NCI-H460 (cell line): Measurements from ENCODE around the gene RFPL3. TPM values are rescaled to one million over a fixed set of nuclear protein-coding genes. Genes with fewer than 3 reads are reported as not detected.
"Not testable (repeated sequence)": the region's sequence is repeated elsewhere in the genome, so short reads cannot be mapped to it uniquely, and the experiment has no call there.

Experiments used
- DNase-seq: peaks from one replicate; pipeline ENCODE4 v3.0.0-alpha.2; 2016; ENCODE audit warnings: low read depth; ENCODE audit errors: extremely low read depth
- polyA plus RNA-seq: library from polyadenylated mRNA; depleted of rRNA; stranded (reverse); fragments of >200 nt; gene quantifications from 2 replicates; pipeline ENCODE4 v1.2.3, GENCODE V29; 2014; cell fraction: nucleus; rRNA removed
- total RNA-seq: library from RNA; depleted of rRNA; stranded (reverse); fragments of >200 nt; shearing (Covaris generic); gene quantifications from 2 replicates; pipeline ENCODE4 v1.2.3, GENCODE V29; 2014; rRNA removed

RFPL3 gene
- total RNA-seq, result not detected in 2 replicates
- polyA plus RNA-seq, result not detected in 2 replicates

GRCh38 chr22:32357567-32357966 is at the start of gene RFPL3:
RFPL3 (plus strand) TSS chr22:32357867; CDS start chr22:32358072, 205 bp downstream.
- DNase-seq, result not testable (repeated sequence)

- no peak for DNase-seq
Observed at GRCh38 chr22:32308191-32308590, 49.5 kb upstream of the RFPL3 start.

DNA sequence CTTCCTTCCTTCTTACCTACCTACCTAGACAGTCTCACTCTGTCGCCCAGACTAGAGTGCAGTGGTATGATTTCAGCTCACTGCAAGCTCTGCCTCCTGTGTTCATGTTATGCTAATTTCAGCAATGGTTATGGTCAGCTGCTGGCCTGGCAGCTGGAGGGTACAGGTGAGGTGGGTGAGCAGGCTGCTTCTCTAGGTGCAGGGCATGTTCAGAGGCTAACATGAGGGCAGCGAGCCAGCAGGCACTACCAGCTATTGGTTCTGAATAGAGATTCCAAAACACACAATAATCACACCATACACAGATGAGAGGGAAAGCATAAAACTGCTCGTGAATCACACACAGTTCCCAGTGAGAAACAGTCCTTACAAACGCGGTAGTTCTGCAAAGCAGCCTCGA is 48.7 kb upstream of the RFPL3 start:
- DNase-seq, result no peak

- no peak for DNase-seq
Observed at GRCh38 chr22:32309585-32310251, 47.9 kb upstream of the RFPL3 start.

DNA sequence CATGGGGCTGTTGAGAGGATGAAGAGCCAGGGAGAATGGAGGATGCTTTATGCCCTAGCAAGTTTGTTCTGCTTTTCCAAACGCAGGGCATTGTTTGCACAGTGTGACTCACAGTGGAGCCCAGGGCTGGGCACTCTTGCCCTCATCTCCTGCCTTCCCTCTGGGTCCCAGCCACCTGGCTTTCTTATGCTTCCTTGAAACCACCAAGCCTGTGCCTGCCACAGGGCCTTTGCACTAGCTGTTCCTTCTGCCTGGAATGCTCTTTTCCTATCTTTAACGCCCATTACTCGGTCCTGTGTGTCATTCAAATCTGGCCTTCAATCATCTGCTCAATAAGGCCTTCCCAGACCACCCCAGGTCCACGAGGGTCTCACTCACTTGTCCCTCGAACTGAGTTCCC is 46.9 kb upstream of the RFPL3 start:
- DNase-seq, result no peak

DNA sequence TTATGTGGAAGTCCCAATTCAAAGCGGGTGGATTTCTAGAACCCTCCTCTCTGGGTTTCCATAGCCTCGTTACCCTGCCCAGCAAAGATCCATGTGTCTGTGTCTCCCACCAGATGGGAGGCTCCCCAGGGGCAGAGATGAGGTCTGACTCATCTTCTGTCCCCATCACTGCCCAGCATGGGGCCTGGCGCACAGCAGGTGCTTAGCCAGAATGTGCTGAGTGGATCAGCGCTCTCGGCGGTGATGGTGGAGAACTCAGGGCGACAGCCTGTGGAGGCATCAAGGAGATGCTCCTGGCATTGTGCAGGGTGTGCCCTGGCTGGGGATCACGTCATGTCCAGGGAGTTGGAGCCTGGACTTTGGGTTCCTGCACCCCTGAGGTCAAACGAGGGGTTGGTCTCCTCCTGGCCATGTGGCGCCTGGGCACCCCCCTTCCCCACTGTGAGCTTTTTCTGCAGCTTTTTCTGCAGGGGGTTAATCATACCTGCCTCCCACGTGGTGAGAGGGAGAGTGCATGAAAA is 46.1 kb upstream of the RFPL3 start:
- DNase-seq, result no peak

DNA sequence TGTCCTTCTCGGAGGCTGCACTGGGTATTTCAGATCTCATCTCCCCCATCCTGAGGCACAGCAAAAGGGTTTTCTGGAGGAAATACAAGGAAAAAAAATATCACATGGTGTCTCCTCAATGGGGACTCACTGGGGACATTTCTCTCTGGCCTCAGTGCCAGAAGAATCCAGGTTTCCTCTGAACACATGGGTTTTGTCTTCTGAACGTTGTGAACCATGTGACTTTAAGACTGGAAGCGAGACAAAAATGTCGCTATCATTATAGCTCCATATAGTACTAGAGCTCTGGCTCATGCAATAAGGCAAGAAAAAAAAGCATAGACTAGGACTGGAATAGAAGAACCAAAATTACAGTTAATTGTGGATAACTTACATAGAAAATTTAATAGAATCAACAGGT is 44.9 kb upstream of the RFPL3 start:
- no peak for DNase-seq

DNA sequence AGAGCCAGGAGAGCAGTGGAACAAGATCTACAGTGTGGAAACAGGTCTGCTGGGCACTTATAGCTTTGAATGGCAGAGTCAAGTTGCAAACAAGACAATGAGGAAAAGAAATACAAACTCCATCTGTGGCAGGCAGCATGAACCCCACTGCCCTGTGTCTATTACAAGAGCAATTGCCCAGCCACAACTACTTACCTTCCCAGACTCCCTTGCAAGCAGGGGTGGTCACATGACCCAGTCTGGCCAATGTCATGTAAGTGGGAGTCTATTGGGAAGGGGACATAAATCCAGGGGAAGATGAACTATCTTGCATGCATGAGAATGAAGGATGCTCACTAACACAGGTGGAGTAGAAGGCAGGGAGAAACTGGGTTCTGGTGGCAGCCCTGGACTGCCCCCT is 44.1 kb upstream of the RFPL3 start:
- DNase-seq, result no peak

DNA sequence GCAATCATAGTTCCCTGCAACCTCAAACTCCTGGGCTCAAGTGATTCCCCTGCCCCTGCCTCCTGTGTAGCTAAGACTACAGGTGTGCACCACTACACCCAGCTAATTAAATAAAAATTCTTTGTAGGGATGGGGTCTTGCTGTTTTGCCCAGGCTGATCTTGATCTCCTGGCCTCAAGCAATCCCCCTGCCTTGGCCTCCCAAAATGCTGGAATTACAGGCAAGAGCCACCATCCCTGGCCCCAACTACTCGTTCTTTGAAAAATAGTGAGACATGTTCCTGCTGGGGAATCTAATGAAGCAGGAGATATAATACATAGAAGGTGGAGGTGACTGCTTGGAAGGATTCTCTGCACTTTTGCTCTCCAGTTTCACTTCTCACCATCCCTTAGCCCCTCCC is 40.1 kb upstream of the RFPL3 start:
- DNase-seq, result no peak

- DNase-seq, result no peak
Observed at GRCh38 chr22:32318361-32318760, 39.3 kb upstream of the RFPL3 start.

DNA sequence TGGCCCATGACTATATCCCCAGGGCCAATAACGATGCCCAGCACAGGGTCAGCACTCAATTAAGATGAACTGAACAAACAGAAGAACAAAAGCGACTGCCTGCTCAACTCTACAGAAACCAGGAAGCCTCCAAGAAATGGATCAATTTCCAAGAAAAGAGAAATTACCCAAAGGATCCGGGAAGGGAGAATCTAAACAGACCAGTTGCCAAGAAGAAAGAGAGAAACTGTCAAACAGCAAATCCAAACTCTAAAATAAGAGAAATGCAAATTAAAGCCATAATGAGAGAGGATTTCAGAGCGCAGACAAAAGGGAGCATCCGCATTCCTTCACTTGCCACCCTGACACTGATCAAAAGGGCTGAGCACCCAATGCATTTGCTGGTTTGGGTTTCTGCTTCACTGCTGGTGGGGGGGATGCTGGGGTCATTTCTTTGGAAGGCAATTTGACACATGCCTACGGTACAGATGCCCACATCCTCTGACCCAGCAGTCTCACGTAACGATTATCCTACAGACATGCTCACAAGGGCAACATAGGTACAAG is 37.7 kb upstream of the RFPL3 start:
- DNase-seq, result no peak

- DNase-seq, result no peak
Observed at GRCh38 chr22:32322986-32323385, 34.7 kb upstream of the RFPL3 start.

- no peak for DNase-seq
Observed at GRCh38 chr22:32323513-32324164, 34.0 kb upstream of the RFPL3 start.

GRCh38 chr22:32324505-32325415 is 32.9 kb upstream of the RFPL3 start:
- DNase-seq, result no peak

GRCh38 chr22:32325416-32325801 is 32.3 kb upstream of the RFPL3 start:
- DNase-seq, result no peak

- no peak for DNase-seq
Observed at GRCh38 chr22:32325811-32326237, 31.8 kb upstream of the RFPL3 start.

- DNase-seq, result no peak
Observed at GRCh38 chr22:32326647-32327046, 31.0 kb upstream of the RFPL3 start.

DNA sequence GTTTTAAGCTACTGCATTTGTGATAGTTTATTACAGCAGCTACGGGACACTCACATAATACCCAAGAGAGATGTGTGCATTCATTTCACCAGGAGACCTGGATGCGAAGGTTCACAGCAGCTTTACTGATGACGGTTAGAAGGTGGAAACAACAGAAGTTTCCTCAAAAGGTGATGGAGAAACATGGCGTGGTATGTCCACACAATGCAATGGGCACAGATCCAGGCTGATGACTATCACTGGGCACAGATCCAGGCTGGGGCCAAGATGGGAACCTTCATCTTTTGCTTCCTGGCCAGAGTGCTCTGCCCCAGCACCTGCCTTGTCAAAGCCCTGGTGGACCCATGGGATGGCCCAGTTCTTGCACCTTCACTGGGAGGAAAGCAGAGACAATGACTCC is 30.6 kb upstream of the RFPL3 start:
- DNase-seq, result no peak

- no peak for DNase-seq
Observed at GRCh38 chr22:32327596-32328171, 30.0 kb upstream of the RFPL3 start.
